Measurements from ENCODE around the gene TDRD6.
"Not testable (repeated sequence)": the region's sequence is repeated elsewhere in the genome, so short reads cannot be mapped to it uniquely, and the experiment has no call there.

TDRD6 gene

DNA sequence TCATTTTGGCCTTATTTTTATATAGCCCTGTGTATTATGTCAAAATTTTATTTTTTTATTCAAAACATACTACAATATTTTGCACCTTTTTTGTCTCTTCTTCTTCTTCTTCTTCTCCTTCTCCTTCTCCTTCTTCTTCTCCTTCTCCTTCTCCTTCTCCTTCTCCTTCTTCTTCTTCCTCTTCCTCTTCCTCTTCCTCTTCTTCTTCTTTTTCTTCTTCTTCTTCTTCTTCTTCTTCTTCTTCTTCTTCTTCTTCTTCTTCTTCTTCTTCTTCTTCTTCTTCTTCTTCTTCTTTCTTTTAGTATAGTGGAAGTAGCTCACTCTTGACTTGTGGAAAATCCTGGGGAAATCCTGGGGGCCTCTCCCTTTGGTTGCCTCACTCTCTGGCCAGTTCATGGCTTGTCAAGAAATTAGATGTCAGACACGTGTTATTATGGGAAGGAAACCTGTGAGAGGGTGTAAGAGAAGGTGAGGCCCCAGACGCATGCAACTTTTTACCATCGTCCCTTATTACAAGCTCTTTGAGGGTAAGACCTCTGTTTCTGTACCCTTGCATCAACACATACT, 56.6 kb downstream of the TDRD6 start:
- not testable (repeated sequence) for DNase-seq

DNA sequence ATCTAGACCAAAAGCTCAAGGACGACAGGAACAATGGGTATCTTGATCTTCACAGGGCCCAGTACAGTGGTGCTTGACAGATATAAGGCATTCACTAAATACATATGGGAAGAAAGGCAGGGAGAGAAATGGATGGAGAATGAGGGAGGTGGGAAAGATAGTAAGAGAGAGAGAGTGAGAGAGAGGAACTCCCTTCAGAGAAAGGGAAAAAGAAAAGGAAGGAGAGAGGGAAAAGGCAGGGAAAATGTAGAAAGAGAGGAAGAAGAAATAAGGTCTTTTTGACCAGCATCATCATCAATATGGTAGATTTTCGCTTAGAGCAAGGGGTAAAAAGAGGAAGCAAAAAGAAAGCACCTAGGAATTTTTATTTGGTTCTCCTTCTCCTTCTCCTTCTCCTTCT, 58.3 kb downstream of the TDRD6 start:
- no peak for DNase-seq

DNA sequence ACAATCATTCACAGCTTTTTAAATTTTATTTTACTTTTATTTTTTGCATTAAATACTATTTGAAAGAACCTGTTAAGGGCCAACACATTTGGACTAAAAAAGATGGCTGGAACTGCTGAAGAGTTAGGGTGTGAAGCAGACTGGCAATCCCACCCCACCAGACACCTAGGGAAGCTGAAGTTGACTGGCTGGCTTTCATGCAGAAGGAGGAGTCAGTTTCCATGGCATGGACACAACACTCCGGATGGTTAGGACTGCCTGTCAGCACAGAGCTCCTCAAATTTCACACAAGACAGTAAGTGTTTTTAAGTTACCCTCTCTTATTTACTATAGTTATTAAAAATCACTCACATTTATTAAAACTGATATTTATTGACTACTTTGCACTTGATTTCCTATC, 59.0 kb downstream of the TDRD6 start, which contains the start of gene ANKRD66:
Gene ANKRD66, plus strand, starts transcription at position 238 of the 400 bp plus-strand sequence. CDS start 5,016 bp downstream, outside the sequence.
- no peak for DNase-seq

DNA sequence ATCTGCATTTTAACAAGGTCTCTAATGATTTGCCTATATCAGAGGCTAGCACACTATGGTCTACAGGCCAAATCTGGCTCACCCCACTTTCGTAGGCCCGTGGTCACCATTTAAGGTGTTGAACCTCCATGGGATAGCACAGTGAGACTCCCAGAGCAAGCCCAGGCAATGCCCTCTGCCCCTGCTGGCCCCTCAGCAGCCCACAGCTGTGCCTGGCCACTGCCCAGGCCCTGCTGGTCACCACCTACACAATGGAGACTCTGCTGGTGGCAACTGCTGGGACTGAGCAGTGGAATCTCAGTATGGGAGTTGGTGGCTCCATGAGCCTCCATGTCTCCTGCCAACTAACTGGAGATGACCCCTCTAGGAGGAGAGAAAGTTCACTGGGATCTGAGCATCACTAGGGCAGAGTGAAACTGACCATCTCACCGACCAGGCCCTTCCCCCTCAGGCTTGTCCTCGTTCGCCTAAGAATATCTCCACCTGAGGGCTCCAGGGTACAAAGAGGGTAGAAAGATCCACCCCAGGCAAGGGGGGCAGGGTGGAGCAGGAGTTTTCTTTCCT, 61.3 kb downstream of the TDRD6 start:
- no peak for DNase-seq

DNA sequence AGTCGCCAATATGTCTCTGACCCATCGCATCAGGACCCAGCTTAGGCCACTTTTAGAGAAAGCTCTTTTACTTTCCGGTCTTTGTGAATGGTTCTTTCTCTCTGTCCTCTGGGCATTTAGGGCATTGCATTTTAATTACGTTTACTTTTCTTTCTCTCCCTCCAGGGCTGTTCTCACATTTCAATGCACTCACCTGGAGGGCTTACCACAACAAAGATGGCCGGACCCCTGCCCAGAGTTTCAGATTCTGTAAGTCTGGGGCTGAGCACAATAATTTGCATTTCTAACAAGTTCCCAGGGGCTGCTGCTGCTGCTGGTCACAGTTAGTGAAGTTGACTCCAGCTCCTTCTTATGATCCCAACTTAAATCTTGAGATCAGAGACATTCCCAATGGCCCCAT, 62.0 kb downstream of the TDRD6 start:
- DNase-seq = no peak

DNA sequence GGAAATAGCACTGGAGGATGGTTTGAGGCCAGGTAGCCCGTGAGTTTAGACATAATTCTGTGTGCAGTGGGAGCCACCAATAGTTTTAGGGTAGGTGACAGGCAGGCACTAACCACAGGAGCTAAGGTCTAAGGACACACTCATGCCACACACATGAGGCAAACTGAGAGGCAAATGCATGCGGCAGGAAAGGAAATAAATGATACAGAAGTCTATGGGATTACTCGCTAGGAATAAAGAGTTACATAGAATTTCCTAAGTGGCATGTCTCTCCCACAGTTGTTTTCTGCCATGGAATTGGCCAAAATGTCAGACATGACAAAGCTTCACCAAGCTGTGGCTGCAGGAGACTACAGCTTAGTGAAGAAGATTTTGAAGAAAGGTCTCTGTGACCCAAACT, 64.0 kb downstream of the TDRD6 start:
- no peak for DNase-seq

All from fibroblast of skin of right biceps (primary cell).